ENCODE measurements around the gene C9orf153.

The C9orf153 gene

GRCh38 chr9:86185872-86186271 is 73.6 kb downstream of the C9orf153 start:
- no peak for DNase-seq

DNA sequence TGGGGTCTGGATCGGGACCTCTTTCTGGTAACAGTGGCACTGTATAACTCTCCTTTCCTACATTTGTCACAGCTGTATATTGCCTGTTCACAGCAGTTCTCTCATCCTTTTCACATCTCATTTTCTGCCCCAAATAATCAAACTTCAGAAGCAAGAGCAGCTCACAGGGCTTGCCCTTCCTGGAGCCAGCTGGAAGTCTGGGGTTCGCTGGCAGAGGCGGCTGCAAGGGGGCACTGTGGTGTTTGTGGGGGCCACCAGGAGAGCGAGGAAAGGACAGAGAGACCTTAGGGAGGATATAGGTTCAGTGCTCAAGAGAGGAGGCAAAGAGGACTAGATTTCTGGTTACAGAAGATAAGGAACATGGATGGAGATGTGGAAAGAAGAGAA is 75.3 kb downstream of the C9orf153 start:
- DNase-seq: no peak

DNA sequence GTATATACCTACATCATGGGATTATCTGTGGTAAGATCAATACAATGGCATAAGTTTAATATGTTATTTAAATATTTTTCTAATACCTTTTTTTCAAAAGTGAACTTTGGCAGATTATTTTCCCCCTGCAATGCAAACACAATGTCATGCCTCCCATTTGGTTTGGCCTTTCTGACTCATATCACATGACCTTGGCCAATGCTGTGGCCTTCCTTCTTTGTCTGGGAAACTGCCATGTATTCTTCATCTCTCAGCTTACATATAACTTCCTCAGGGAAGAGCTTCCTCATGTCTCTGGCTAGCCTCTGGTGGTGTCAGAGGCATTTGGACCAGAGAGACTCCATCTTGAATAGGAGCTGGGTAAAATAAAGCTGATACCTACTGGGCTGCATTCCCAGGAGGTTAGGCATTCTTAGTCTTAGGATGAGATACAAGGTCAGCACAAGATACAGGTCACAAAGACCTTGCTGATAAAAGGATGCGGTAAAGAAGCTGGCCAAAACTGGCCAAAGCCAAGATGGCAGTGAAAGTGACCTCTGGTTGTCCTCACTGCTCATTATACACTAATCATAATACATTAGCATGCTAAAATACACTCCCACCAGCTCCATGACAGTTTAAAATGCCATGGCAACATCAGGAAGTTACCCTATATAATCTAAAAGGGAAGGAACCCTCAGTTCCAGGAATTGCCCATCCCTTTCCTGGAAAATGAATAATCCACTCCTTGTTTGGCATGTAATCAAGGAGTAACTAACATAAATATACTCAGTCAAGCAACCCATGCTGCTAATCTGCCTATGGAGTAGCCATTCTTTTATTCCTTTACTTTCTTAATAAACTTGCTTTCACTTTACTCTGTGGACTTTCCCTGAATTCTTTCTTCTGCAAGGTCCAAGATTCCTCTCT is 76.0 kb downstream of the C9orf153 start:
- DNase-seq: no peak

GRCh38 chr9:86181379-86182315 is 77.8 kb downstream of the C9orf153 start:
- DNase-seq: no peak

- no peak for DNase-seq
These were observed 81.0 kb downstream of the C9orf153 start for GRCh38 chr9:86178503-86178902.

DNA sequence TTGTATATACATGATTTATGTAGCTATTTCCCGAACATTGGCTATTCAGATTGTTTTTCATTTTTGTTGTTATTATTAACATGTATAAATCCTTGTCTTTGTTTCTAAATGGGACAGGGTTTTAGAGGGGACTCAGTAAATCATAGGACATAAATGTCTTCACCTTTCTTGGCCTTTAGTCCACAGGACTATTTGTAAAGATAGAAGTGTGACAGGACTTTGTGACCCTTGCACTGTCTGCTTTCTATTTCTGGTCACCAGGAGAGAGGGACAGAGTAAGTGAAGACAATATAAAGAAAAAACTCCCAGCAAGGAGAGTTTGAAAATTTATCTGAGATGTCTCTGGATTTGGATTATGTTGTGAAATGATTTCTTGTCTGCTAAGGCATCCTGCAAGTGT is 81.5 kb downstream of the C9orf153 start:
- no peak for DNase-seq

GRCh38 chr9:86176468-86176867 is 83.0 kb downstream of the C9orf153 start:
- no peak for DNase-seq

DNA sequence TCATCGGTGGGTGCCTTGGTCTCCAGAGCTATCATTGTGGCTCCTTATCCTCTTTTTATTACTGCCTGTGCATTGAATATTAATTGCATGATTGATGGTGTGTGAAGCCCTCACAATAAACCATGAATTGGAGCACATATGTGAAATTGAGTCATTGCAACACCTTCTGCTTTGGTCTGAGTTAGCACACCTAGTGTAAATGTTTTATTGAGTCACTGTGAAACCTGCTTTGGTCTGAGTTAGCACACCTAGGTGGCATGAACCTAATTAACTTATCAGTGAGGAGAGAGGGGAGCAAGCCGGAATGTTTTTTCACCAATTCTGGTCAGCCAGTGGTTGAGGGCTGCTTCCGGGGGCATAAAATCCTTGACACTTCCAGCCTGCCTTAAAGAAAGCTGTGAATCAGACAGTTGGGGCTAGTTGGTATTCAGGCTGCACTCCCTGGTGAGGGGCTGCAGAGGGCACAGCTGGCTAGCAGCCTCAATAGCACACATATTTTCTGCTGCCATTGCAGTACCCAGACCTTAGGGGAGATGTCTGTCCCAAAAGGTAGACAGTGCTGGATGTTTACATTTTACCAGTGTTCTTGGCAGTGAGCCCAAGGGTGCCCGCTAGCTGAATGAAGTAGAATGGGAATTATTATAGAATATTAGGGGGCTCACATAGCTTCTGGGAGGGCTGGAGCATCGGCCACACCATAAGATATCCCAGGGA is 83.6 kb downstream of the C9orf153 start:
- no peak for DNase-seq

DNA sequence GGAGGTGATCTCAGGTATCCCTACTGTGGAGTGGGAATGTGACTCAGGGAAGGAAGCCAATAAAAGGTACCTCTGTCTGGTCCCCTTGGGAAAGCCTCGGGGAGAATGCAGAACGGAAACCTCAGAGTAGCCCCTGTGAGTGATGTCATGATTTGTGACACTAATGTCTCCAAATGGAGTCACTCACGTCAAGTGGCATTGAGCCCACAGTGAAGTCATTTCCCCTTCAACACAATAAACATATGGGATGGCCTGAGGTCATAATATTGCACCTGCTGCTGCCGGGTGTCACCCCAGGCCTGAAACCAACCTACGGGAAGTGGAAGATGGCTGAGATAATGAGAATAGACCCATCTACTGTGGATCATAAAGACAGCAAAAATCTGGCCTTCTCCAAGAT is 84.2 kb downstream of the C9orf153 start:
- DNase-seq: no peak
